GM19193 (cell line): ENCODE data around the gene AHCYL2.

Experiments used
- POLR2A ChIP-seq: IDR thresholded peaks from 4 replicates; pipeline ENCODE4 v1.6.1; 2011; ENCODE audit not compliant: insufficient read depth, insufficient read length; ENCODE audit errors: extremely low read depth

AHCYL2 gene

GRCh38 chr7:129224251-129225205, at the start of gene AHCYL2:
TSS of gene AHCYL2 (plus strand) at chr7:129225030.
- peak; percentile 68 for TF ChIP-seq POLR2A

- TF ChIP-seq POLR2A = no peak
Measured at GRCh38 chr7:129176916-129177710, 47.7 kb upstream of the AHCYL2 start.

GRCh38 chr7:129184981-129185670, 39.7 kb upstream of the AHCYL2 start:
- no peak for TF ChIP-seq POLR2A

GRCh38 chr7:129186749-129187260, 38.0 kb upstream of the AHCYL2 start:
- no peak for TF ChIP-seq POLR2A

- TF ChIP-seq POLR2A = no peak
Measured at GRCh38 chr7:129187681-129188371, 37.0 kb upstream of the AHCYL2 start.

GRCh38 chr7:129188372-129188891, 36.4 kb upstream of the AHCYL2 start, which contains the start of gene SMO:
TSS of gene SMO (plus strand) at chr7:129188633. CDS start at chr7:129189152, 519 bp downstream.
- TF ChIP-seq POLR2A = no peak

GRCh38 chr7:129188892-129189660, 35.8 kb upstream of the AHCYL2 start:
- TF ChIP-seq POLR2A = no peak

- TF ChIP-seq POLR2A = no peak
Measured at GRCh38 chr7:129189661-129190310, 35.0 kb upstream of the AHCYL2 start.

- TF ChIP-seq POLR2A = no peak
Measured at GRCh38 chr7:129191272-129191671, 33.6 kb upstream of the AHCYL2 start.

GRCh38 chr7:129193892-129194291, 30.9 kb upstream of the AHCYL2 start:
- no peak for TF ChIP-seq POLR2A

GRCh38 chr7:129197771-129198170, 27.1 kb upstream of the AHCYL2 start:
- no peak for TF ChIP-seq POLR2A

GRCh38 chr7:129199406-129199805, 25.4 kb upstream of the AHCYL2 start:
- TF ChIP-seq POLR2A = no peak
